HAP-1 (cell line): Measurements from ENCODE around the gene REEP6.
A peak's percentile ranks its signal among the peaks of the same experiment; 100 is the strongest.
"Not testable (repeated sequence)": the region's sequence is repeated elsewhere in the genome, so short reads cannot be mapped to it uniquely, and the experiment has no call there.

Source experiments
- DNase-seq, 2 experiments: peaks; one replicate each; pipeline ENCODE4 v3.0.0-alpha.2; 2016 to 2020; ENCODE audit warnings: low spot score in 2 of 2
- H3K27me3 ChIP-seq: fragments of 250-450 bp; sonication (Bioruptor Pico); 2 replicates; pipeline ENCODE4 v1.5.1; 2020; ENCODE audit warnings: low read depth, mild to moderate bottlenecking, moderate library complexity
- H3K36me3 ChIP-seq: fragments of 250-450 bp; sonication (Bioruptor Pico); replicated peaks from 2 replicates; pipeline ENCODE4 v1.5.1; 2020; ENCODE audit warnings: mild to moderate bottlenecking
- H3K4me1 ChIP-seq: fragments of 250-450 bp; sonication (Bioruptor Pico); 2 replicates; pipeline ENCODE4 v1.5.1; 2020; ENCODE audit warnings: mild to moderate bottlenecking
- H3K4me3 ChIP-seq: fragments of 250-450 bp; sonication (Bioruptor Pico); 2 replicates; pipeline ENCODE4 v1.5.1; 2020; ENCODE audit warnings: mild to moderate bottlenecking, moderate library complexity
- H3K9me3 ChIP-seq: fragments of 250-450 bp; sonication (Bioruptor Pico); 2 replicates; pipeline ENCODE4 v1.5.1; 2020; ENCODE audit warnings: mild to moderate bottlenecking, moderate library complexity
- in situ Hi-C: fragments of 300-500 bp; cut with MboI; formaldehyde crosslinking; loops from 3 replicates; pipeline ENCODE4 v1.14.3; 2020; ENCODE audit warnings: low sequenced_read_pairs, inconsistent platforms, mixed read lengths

REEP6 gene

GRCh38 chr19:1496714-1497577 is 6.0 kb downstream of the REEP6 start:
- H3K4me1 ChIP-seq, result peaks cover 14% of the 10 kb centered on the region
- DNase-seq, result no peak
- in situ Hi-C loops, result no loop called here

GRCh38 chr19:1497578-1498235 is 6.7 kb downstream of the REEP6 start:
- Histone ChIP-seq H3K27me3 (no peaks in the 10 kb centered on the region), H3K36me3 (no peaks in the 10 kb centered on the region), H3K4me3 (no peak overlapping the region), H3K4me1 (peaks cover 13% of the 10 kb centered on the region), H3K9me3 (peaks cover 5% of the 10 kb centered on the region; the same call in 1 of the 2 replicates)
- no peak for DNase-seq
- in situ Hi-C loops, result no loop called here

More at GRCh38 chr19:1496714-1497577, 6.0 kb downstream of the REEP6 start:
- peaks cover 5% of the 10 kb centered on the region; the same call in 1 of the 2 replicates for H3K9me3 ChIP-seq
- no peaks in the 10 kb centered on the region for H3K27me3 ChIP-seq
- H3K36me3 ChIP-seq, result no peaks in the 10 kb centered on the region
- no peak overlapping the region for H3K4me3 ChIP-seq

- H3K27me3 ChIP-seq, H3K36me3 ChIP-seq, H3K4me1 ChIP-seq, DNase-seq, in situ Hi-C loops, H3K4me3 ChIP-seq, H3K9me3 ChIP-seq: not testable (repeated sequence)
Measured at GRCh38 chr19:1499231-1499630, 8.2 kb downstream of the REEP6 start.

- Histone ChIP-seq H3K4me3 (no peak overlapping the region), H3K27me3 (no peaks in the 10 kb centered on the region), H3K36me3 (no peaks in the 10 kb centered on the region), H3K4me1 (peaks cover 7% of the 10 kb centered on the region; the same call in 1 of the 2 replicates), H3K9me3 (peaks cover 5% of the 10 kb centered on the region; the same call in 1 of the 2 replicates)
- no peak for DNase-seq
- in situ Hi-C loops, result no loop called here
Measured at GRCh38 chr19:1501200-1501595, 10.2 kb downstream of the REEP6 start.

- Histone ChIP-seq H3K9me3 (peaks cover 5% of the 10 kb centered on the region; the same call in 1 of the 2 replicates), H3K4me3 (no peak overlapping the region), H3K36me3 (no peaks in the 10 kb centered on the region), H3K4me1 (peaks cover 10% of the 10 kb centered on the region; the same call in 1 of the 2 replicates), H3K27me3 (no peaks in the 10 kb centered on the region)
- in situ Hi-C loops, result no loop called here
- no peak for DNase-seq
Measured at GRCh38 chr19:1502433-1503088, 11.6 kb downstream of the REEP6 start.

- Histone ChIP-seq H3K9me3 (peaks cover 5% of the 10 kb centered on the region; the same call in 1 of the 2 replicates), H3K36me3 (no peaks in the 10 kb centered on the region), H3K4me1 (peaks cover 5% of the 10 kb centered on the region), H3K4me3 (no peak overlapping the region), H3K27me3 (no peaks in the 10 kb centered on the region)
- peak in 1 of 2 experiments; percentile 83 for DNase-seq
- in situ Hi-C loops, result no loop called here
Measured at GRCh38 chr19:1503089-1503924, 12.3 kb downstream of the REEP6 start.

GRCh38 chr19:1503925-1504773 is 13.2 kb downstream of the REEP6 start:
- Histone ChIP-seq H3K36me3 (no peaks in the 10 kb centered on the region; the same call in 1 of the 2 replicates), H3K27me3 (no peaks in the 10 kb centered on the region), H3K4me1 (peaks cover 6% of the 10 kb centered on the region), H3K4me3 (no peak overlapping the region), H3K9me3 (peaks cover 8% of the 10 kb centered on the region; the same call in 1 of the 2 replicates)
- no peak for DNase-seq
- in situ Hi-C loops, result no loop called here

- no peaks in the 10 kb centered on the region for H3K27me3 ChIP-seq
- no peak for DNase-seq
- in situ Hi-C loops, result no loop called here
- H3K9me3 ChIP-seq, result peaks cover 5% of the 10 kb centered on the region; the same call in 1 of the 2 replicates
- peaks cover 6% of the 10 kb centered on the region for H3K4me1 ChIP-seq
- H3K4me3 ChIP-seq, result no peak overlapping the region
- no peaks in the 10 kb centered on the region; the same call in 1 of the 2 replicates for H3K36me3 ChIP-seq
Measured at GRCh38 chr19:1505012-1505411, 14.0 kb downstream of the REEP6 start.

- in situ Hi-C loops, result no loop called here
- DNase-seq, result no peak
- Histone ChIP-seq H3K27me3 (no peaks in the 10 kb centered on the region), H3K4me1 (peaks cover 10% of the 10 kb centered on the region), H3K36me3 (no peaks in the 10 kb centered on the region; the same call in 1 of the 2 replicates), H3K4me3 (no peak overlapping the region), H3K9me3 (peaks cover 3% of the 10 kb centered on the region; the same call in 1 of the 2 replicates)
Measured at GRCh38 chr19:1505991-1506881, 15.3 kb downstream of the REEP6 start.

- peaks cover 3% of the 10 kb centered on the region; the same call in 1 of the 2 replicates for H3K9me3 ChIP-seq
- no peaks in the 10 kb centered on the region; the same call in 1 of the 2 replicates for H3K36me3 ChIP-seq
- no peaks in the 10 kb centered on the region for H3K27me3 ChIP-seq
- H3K4me1 ChIP-seq, result peaks cover 10% of the 10 kb centered on the region
- no peak for DNase-seq
- peak overlapping the region; percentile 39 for H3K4me3 ChIP-seq
- in situ Hi-C loops, result no loop called here
Measured at GRCh38 chr19:1507192-1507660, 16.2 kb downstream of the REEP6 start.

GRCh38 chr19:1507763-1508506 is 17.0 kb downstream of the REEP6 start:
- no peaks in the 10 kb centered on the region; the same call in 1 of the 2 replicates for H3K36me3 ChIP-seq
- no peaks in the 10 kb centered on the region for H3K27me3 ChIP-seq
- H3K4me1 ChIP-seq, result peaks cover 12% of the 10 kb centered on the region
- H3K4me3 ChIP-seq, result peak overlapping the region; percentile 39
- in situ Hi-C loops, result no loop called here
- H3K9me3 ChIP-seq, result peaks cover 3% of the 10 kb centered on the region; the same call in 1 of the 2 replicates
- peak; percentile 90 to 98 for DNase-seq
